Esophagus squamous epithelium (tissue), 5 donors: Measurements from ENCODE around the gene TCF19. TPM values are rescaled to one million over a fixed set of nuclear protein-coding genes. Genes with fewer than 3 reads are reported as not detected.
"Not testable (repeated sequence)": the region's sequence is repeated elsewhere in the genome, so short reads cannot be mapped to it uniquely, and the experiment has no call there.

Experiments
- DNase-seq: peaks from one replicate; lab custom pipeline; 2025; lab: John Stamatoyannopoulos, UW
- H3K27ac ChIP-seq, 4 donors: fragments of 200-600 bp; sonication (generic); one replicate each; pipeline ENCODE4 v1.5.1; 2016 to 2019; ENCODE audit warnings: mild to moderate bottlenecking in 1 of 4
- H3K27me3 ChIP-seq, 4 donors: fragments of 200-600 bp; sonication (generic); 1 replicate in 3 of 4; 2 replicates in 1 of 4; pipeline versions ENCODE4 v1.5.1 to v1.6.0; 2017 to 2021; ENCODE audit warnings: antibody characterized with exemption in 1 of 4
- H3K36me3 ChIP-seq, 3 donors: fragments of 200-600 bp; sonication (generic); one replicate each; pipeline ENCODE4 v1.5.1; 2016 to 2019
- H3K4me1 ChIP-seq, 3 donors: fragments of 200-600 bp; sonication (generic); one replicate each; pipeline ENCODE4 v1.5.1; 2017 to 2019
- H3K4me3 ChIP-seq, 4 donors: fragments of 200-600 bp; sonication (generic); 1 replicate in 3 of 4; 2 replicates in 1 of 4; pipeline ENCODE4 v1.5.1; 2016 to 2019; ENCODE audit warnings: mild to moderate bottlenecking in 2 of 4, moderate library complexity in 1 of 4
- H3K9me3 ChIP-seq, 3 donors: fragments of 200-600 bp; sonication (generic); one replicate each; pipeline ENCODE4 v1.5.1; 2016 to 2019
- POLR2A ChIP-seq, 4 donors: fragments of 450-650 bp; IDR thresholded peaks; one replicate each; pipeline ENCODE4 v1.6.1; 2017; ENCODE audit warnings: antibody characterized with exemption in 4 of 4, mild to moderate bottlenecking in 4 of 4, moderate library complexity in 3 of 4
- WGBS, 2 donors: methylation state at CpG; one replicate each; pipeline ENCODE4 v1.1.5; 2018; 5-methylcytosine and 5-hydroxymethylcytosine counted together
- intact Hi-C: fragments of 100-400 bp; cut with DNase I; formaldehyde crosslinking; loops from one replicate; pipeline ENCODE4 v1.15.0; 2022
- total RNA-seq, 4 donors: library from RNA; depleted of rRNA; stranded (reverse); fragments of >200 nt; gene quantifications; one replicate each; pipeline ENCODE4 v1.1.0, GENCODE V29; 2016
- TF ChIP-seq, protein P1 (sequence below), 6 experiments: fragments of 450-650 bp in 4 of 6; fragments of 200-600 bp in 2 of 6; sonication (generic) in 2 of 6; IDR thresholded peaks; one replicate each; pipeline ENCODE4 v1.5.1; 2016 to 2019; ENCODE audit warnings: antibody characterized with exemption in 6 of 6, mild to moderate bottlenecking in 4 of 6, moderate library complexity in 4 of 6
- donor health status: DM: yes; HTN: yes; CAD: no.

TCF19 gene
- total RNA-seq, 4 donors from 2014 or later, result 12.2 to 17.2 (median 16.6) TPM

DNA sequence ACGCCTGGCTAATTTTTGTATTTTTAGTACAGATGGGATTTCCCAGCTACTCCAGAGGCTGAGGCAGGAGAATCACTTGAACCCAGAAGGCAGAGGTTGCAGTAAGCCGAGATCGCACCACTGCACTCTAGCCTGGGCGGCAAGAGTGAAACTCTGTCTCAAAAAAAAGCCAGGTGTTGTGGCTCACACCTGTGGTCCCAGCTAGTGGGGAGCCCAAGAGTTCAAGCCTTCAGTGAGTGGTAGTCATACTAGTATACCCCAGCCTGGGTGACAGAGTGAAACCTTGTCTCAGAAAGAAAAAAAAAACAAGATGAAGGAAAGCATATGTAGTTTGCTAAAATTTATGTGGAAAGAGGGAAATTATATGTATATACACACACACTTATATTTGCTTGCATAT lies 32.1 kb downstream of the TCF19 start:
- WGBS, 2 donors, result 85 to 88% methylated on average over 4 of the region's 4 CpGs
- TF ChIP-seq, protein P1, sequence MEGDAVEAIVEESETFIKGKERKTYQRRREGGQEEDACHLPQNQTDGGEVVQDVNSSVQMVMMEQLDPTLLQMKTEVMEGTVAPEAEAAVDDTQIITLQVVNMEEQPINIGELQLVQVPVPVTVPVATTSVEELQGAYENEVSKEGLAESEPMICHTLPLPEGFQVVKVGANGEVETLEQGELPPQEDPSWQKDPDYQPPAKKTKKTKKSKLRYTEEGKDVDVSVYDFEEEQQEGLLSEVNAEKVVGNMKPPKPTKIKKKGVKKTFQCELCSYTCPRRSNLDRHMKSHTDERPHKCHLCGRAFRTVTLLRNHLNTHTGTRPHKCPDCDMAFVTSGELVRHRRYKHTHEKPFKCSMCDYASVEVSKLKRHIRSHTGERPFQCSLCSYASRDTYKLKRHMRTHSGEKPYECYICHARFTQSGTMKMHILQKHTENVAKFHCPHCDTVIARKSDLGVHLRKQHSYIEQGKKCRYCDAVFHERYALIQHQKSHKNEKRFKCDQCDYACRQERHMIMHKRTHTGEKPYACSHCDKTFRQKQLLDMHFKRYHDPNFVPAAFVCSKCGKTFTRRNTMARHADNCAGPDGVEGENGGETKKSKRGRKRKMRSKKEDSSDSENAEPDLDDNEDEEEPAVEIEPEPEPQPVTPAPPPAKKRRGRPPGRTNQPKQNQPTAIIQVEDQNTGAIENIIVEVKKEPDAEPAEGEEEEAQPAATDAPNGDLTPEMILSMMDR (IDR thresholded peaks at IDR 0.05), result no peak
- TF ChIP-seq POLR2A (IDR thresholded peaks at IDR 0.05), result no peak
- Histone ChIP-seq H3K36me3 (no peaks in the 10 kb centered on the region), H3K4me1 (peaks cover 0 to 15% (median 0%) of the 10 kb centered on the region in 3 donors), H3K27ac (no peak overlapping the region), H3K27me3 (no peaks in the 10 kb centered on the region), H3K4me3 (no peak overlapping the region), H3K9me3 (no peaks in the 10 kb centered on the region)
- DNase-seq, result no peak
- intact Hi-C loops, result loop anchor here (5.0 kb wide), 2 partner anchors 53 to 177 kb away; partner anchors contain the start of gene PSORS1C2

DNA sequence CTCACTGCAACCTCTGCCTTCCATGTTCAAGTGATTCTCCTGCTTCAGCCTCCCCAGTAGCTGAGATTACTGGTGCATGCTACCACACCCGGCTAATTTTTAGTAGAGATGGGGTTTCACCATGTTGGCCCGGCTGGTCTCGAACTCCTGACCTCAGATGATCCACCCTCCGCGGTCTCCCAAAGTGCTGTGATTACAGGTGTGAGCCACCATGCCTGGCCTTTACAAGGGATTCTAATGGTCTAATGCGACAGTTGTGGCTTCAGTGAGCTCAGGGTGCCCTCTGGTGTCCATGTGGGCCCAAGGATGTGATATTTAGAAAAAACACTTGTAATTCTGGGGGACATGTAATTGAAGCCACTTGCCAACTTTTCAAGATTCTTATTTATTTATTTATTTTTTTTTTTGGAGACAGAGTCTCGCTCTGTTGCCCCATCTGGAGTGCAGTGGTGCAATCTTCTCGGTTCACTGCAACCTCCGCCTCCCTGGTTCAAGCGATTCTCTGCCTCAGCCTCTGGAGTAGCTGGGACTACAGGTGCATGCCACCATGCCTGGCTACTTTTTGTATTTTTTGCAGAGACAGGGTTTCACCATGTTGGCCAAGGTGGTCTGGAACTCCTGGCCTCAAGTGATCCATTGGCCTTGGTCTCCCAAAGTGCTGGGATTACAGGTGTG lies 34.2 kb downstream of the TCF19 start:
- H3K4me1 ChIP-seq, result peaks cover 0 to 12% (median 6%) of the 10 kb centered on the region in 3 donors
- not testable (repeated sequence) for H3K27me3 ChIP-seq, H3K36me3 ChIP-seq, H3K27ac ChIP-seq, H3K4me3 ChIP-seq, H3K9me3 ChIP-seq, DNase-seq
- TF ChIP-seq, protein P1 (IDR thresholded peaks at IDR 0.05), result peak; percentile 17 to 83 (median 68)
- 54 to 57% methylated on average over 9 of the region's 10 CpGs for WGBS, 2 donors
- intact Hi-C loops, result loop anchor here (5.0 kb wide), 2 partner anchors 55 to 175 kb away; partner anchors contain the start of gene PSORS1C2

DNA sequence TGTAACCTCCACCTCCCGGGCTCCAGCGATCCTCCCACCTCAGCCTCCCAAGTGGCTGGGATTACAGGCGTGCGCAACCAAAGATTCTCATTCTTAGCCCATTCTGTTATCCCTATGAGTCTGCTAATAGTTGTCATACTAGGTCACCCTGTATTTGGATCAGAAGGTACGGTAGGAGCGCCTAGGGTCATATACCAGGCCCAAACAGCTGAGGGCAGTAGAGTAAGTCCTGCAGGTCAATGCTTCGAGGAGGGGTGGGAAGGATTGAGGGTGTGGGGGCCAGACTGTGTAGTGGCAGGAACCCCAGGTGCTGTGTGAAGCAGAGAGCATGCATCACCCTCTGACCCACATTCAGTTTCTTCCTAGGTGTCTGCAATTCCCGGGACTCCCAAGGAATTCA lies 34.8 kb downstream of the TCF19 start:
- intact Hi-C loops, result loop anchor here (5.0 kb wide), 2 partner anchors 56 to 174 kb away; partner anchors contain the start of gene PSORS1C2
- H3K4me3 ChIP-seq, result no peak overlapping the region
- H3K36me3 ChIP-seq, result no peaks in the 10 kb centered on the region
- no peak for DNase-seq
- TF ChIP-seq, protein P1 (IDR thresholded peaks at IDR 0.05), result peak in 1 of 6 experiments; percentile 12
- no peak for TF ChIP-seq POLR2A (IDR thresholded peaks at IDR 0.05)
- no peak overlapping the region for H3K27ac ChIP-seq
- WGBS, 2 donors, result 66 to 74% methylated on average over 7 to 8 of the region's 8 CpGs
- peaks cover 0 to 13% (median 6%) of the 10 kb centered on the region in 3 donors for H3K4me1 ChIP-seq
- H3K27me3 ChIP-seq, result no peaks in the 10 kb centered on the region
- H3K9me3 ChIP-seq, result no peaks in the 10 kb centered on the region

DNA sequence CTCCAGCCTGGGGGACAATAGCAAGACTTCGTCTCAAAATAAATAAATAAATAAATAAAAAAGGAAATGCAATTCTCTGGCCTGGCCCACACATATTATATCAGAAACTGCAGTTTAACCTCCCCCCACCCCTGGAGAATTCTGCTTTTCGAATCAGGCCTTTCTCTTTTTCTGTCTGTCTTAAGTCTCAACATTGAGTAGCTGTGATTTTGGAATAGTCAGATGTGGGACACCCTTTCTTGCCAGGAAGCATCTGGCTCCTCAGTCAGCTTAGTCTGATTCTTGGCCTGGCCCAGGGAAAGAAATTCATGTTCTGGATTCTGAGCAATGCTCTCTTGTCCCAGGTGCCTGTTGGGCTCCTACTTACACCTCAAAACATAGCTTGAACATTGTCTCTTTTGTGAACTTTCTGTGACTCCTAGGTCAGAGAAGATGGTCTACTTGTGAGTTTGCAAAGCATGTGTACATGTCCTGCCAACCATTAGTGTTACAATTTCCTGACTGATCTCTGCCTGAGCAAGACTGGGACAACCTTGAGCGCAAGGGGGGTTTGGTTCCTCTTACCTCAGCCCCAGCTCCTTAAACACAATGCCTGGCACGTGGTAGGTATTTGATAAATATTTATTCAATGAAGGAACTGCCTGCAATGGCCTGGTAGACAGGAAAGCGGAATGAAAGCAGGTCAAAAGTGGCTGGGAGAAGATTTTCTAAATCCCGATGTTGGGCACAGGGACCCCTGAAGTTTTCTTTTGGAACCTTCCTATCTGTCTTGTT lies 35.9 kb downstream of the TCF19 start:
- Histone ChIP-seq H3K4me3 (no peak overlapping the region), H3K27me3 (no peaks in the 10 kb centered on the region), H3K36me3 (no peaks in the 10 kb centered on the region), H3K4me1 (peaks cover 0 to 17% (median 8%) of the 10 kb centered on the region in 3 donors), H3K27ac (no peak overlapping the region), H3K9me3 (no peaks in the 10 kb centered on the region)
- TF ChIP-seq POLR2A (IDR thresholded peaks at IDR 0.05), result no peak
- TF ChIP-seq, protein P1 (IDR thresholded peaks at IDR 0.05), result no peak
- DNase-seq, result no peak
- 58 to 80% methylated on average over 6 of the region's 6 CpGs for WGBS, 2 donors
- intact Hi-C loops, result loop anchor here (5.0 kb wide), 2 partner anchors 57 to 173 kb away; partner anchors contain the start of gene PSORS1C2

DNA sequence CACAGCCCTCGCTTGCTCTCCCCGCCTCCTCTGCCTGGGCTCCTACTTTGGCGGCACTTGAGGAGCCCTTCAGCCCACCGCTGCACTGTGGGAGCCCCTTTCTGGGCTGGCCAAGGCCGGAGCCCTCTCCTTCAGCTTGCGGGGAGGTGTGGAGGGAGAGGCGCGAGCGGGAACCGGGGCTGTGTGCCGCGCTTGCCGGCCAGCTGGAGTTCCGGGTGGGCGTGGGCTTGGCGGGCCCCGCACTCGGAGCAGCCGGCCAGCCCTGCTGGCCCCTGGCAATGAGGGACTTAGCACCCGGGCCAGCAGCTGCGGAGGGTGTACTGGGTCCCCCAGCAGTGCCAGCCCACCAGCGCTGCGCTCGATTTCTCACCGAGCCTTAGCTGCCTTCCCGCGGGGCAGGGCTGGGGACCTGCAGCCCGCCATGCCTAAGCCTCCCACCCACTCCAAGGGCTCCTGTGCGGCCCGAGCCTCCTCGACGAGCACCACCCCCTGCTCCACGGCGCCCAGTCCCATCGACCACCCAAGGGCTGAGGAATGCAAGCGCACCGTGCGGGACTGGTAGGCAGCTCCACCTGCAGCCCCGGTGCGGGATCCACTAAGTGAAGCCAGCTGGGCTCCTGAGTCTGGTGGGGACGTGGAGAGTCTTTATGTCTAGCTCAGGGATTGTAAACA lies 37.1 kb downstream of the TCF19 start:
- H3K27ac ChIP-seq, H3K4me3 ChIP-seq, DNase-seq, intact Hi-C loops, H3K27me3 ChIP-seq, H3K9me3 ChIP-seq, H3K36me3 ChIP-seq: not testable (repeated sequence)
- peaks cover 0 to 22% (median 12%) of the 10 kb centered on the region in 3 donors for H3K4me1 ChIP-seq
- WGBS, 2 donors, result 93 to 96% methylated on average over 15 to 19 of the region's 41 CpGs

DNA sequence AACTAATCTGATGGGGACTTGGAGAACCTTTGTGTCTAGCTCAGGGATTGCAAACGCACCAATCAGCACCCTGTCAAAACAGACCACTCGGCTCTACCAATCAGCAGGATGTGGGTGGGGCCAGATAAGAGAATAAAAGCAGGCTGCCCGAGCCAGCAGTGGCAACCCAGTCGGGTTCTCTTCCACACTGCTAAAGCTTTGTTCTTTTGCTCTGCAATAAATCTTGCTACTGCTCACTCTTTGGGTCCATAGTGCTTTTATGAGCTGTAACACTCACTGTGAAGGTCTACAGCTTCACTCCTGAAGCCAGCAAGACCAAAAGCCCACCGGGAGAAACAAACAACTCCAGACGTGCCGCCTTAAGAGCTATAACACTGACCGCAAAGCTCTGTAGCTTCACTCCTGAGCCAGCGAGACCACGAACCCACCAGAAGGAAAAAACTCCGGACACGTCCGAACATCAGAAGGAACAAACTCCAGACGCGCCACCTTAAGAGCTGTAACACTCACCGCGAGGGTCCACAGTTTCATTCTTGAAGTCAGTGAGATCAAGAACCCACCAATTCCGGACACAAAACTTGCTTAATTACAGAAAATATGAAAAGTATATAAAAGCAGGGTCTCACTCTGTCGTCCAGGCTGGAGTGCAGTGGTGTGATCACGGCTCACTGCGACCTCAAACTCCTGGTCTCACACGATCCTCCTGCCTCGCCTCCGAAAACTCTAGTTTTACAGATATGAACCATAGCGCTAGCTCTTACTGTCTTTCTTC lies 38.0 kb downstream of the TCF19 start:
- Histone ChIP-seq H3K27ac (peak overlapping the region; percentile 92 to 97 (median 92)), H3K4me3 (peak overlapping the region; percentile 43 to 75 (median 66)), H3K4me1 (peaks cover 0 to 22% (median 12%) of the 10 kb centered on the region in 3 donors)
- 75 to 86% methylated on average over 24 of the region's 25 CpGs for WGBS, 2 donors
- intact Hi-C loops, H3K27me3 ChIP-seq, H3K36me3 ChIP-seq, DNase-seq, H3K9me3 ChIP-seq: not testable (repeated sequence)
